Astrocyte (in vitro differentiated cells and primary cell): ENCODE data around the gene ANKS1A.

Experiments
- CTCF ChIP-seq: IDR thresholded peaks from 2 replicates; pipeline ENCODE4 v1.5.1; 2011; ENCODE audit warnings: low read depth, mild to moderate bottlenecking, inconsistent platforms, low read length, moderate library complexity; ENCODE audit not compliant: insufficient read depth
- EZH2 ChIP-seq: IDR thresholded peaks from 2 replicates; pipeline ENCODE4 v1.6.1; 2012; ENCODE audit warnings: mild to moderate bottlenecking, low read length, inconsistent platforms; ENCODE audit not compliant: insufficient read depth

GRCh38 chr6:34947561-34947960 is 58.5 kb downstream of the ANKS1A start:
- TF ChIP-seq EZH2, result no peak
- TF ChIP-seq CTCF, result no peak
